GM21529 (cell line): Measurements from ENCODE around the gene ZNF217.
"Not testable (repeated sequence)": the region's sequence is repeated elsewhere in the genome, so short reads cannot be mapped to it uniquely, and the experiment has no call there.

Source experiments
- ATAC-seq: cut with Tn5 transposase; IDR thresholded peaks from one replicate; pipeline ENCODE4 v1.9.1; 2021; ENCODE audit not compliant: unreplicated experiment

ZNF217 gene

GRCh38 chr20:53569606-53570307 lies 23.9 kb downstream of the ZNF217 start:
- no peak for ATAC-seq

- ATAC-seq: no peak
Measured at GRCh38 chr20:53569005-53569404, 24.6 kb downstream of the ZNF217 start.

DNA sequence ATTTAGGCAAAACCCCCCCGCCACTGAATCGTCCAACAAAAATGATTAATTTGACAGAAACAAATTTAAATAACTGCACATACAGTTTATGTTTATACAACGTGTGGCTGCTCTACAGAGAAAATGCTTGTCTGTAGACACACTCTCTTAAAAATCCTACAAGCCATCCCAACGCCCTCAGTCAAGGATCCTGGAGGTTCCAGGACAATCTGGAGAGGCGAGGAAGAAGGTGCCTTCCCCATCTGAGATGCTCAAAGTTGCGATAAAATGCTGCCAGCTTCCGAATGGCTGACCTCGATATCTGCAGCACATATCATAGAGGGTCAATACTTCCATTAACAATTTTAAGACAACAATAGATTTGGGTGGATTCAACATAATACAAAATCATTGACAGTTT lies 25.3 kb downstream of the ZNF217 start:
- no peak for ATAC-seq

DNA sequence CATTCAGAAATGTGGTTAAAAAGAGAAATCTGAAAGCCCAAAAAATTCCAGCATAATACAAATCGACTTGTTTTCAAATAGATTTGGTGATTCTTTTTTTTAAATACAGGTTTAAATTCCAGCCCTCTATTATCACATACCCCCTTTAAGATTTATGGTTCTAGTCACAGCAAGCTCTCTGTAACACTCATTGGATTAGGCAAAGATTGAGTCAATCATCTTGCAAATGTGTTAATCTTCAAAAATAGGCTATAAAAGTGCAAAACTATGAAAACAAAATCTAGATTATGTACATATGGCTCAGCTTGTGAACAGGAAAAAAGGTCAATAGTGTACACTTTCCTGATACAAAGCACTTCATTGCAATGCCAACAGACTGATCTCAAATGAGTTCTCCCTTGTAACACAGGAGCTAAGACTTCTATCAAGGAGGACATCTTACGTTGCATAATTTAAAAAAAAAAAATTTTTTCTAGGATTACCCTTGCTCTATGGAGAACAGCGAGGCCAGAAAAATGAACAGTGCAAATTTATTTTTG lies 26.2 kb downstream of the ZNF217 start:
- ATAC-seq: no peak

GRCh38 chr20:53566623-53567022 lies 27.0 kb downstream of the ZNF217 start:
- not testable (repeated sequence) for ATAC-seq

DNA sequence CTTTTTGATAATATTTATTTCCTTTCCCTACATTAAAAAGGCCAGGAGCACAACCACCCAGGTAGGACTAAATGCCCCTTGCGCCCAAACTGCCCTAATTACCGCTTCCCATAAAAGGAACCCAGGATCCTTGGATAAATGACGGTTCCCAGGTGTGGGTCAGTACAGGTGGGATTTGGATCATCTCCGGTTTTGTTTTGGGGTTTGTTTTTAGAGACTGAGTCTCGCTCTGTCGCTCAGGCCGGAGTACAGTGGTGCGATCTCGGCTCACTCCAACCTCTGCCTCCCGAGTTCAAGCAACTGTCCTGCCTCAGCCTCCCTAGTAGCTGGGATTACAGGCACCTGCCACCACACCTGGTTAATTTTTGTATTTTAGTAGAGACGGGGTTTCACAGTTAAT lies 28.4 kb downstream of the ZNF217 start:
- ATAC-seq: no peak

DNA sequence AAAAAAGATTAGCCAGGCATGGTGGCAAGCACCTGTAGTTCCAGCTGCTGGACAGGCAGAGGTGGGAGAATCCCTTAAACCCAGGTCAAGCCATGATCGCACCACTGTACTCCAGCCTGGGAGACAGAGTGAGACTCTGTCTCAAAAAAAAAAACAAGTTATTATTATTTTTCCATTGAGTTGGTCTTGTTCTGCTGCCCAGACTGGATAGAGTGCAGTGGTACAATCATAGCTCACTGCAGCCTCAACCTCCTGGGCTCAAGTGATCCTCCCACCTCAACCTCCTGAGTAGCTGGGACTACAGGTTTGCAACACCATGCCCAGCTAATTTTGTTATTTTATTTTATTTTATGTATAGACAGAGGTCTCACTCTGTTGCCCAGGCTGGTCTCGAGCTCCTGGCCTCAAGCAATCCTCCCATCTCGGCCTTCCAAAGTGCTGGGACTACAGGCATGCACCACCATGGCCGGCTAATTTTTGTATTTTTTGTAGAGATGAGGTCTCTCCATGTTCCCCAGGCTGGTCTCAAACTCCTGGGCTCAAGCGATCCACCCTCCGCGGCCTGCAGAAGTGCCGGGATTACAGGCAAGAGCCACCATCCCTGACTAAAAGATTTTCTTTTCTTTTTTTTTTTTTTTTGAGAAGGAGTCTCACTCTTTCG lies 31.4 kb downstream of the ZNF217 start:
- ATAC-seq: not testable (repeated sequence)

DNA sequence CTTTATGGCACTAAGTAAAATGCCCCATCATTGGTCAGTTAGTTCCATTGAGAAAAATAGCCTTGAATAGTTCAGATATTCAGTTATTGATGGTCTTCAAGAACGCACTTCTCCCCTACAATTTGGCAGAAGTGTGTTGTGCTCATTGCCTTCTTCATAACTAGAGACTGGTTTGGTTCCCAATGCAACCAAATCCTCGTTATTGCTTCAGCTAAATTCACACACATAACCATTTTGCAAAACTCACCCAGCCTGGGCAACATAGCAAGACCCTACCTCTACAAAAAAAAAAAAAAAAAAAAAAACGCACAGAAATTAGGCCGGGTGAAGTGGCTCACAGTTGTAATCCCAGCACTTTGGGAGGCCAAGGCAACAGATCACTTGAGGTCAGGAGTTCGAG lies 32.1 kb downstream of the ZNF217 start:
- ATAC-seq: no peak

DNA sequence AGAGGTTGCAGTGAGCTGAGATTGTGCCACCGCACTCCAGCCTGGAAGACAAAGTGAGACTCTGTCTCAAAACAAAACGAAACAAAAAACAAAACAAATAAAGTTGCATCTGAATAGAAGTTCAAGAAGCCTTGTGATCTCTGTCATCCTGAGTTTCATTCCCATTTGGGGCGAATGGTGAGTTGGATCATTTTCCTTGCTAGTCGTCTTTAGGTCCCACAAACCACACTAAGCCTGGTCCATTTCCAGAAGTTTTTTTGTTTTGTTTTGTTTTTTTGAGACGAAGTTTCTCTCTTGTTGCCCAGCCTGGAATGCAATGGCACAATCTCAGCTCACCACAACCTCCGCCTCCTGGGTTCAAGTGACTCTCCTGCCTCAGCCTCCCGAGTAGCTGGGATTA lies 33.8 kb downstream of the ZNF217 start:
- no peak for ATAC-seq

DNA sequence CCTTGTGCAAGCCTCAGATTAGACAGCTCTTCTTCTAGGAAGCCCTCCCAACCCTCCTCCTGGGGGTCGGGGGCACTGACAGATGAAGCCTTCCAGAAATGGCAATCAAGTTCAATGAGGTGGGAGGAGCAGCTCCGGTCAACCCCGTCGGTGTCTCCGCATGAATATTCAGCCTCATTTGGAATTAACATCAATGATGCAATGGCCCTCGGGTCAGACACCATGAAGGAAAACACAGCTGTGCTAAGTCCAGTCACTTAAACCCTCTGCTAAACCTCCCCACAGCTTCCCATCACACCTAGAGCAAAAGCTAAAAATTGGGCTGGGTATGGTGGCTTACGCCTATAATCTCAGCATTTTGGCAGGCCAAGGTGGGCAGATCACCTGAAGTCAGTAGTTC lies 36.5 kb downstream of the ZNF217 start:
- no peak for ATAC-seq

GRCh38 chr20:53556267-53556897 lies 37.3 kb downstream of the ZNF217 start:
- no peak for ATAC-seq

DNA sequence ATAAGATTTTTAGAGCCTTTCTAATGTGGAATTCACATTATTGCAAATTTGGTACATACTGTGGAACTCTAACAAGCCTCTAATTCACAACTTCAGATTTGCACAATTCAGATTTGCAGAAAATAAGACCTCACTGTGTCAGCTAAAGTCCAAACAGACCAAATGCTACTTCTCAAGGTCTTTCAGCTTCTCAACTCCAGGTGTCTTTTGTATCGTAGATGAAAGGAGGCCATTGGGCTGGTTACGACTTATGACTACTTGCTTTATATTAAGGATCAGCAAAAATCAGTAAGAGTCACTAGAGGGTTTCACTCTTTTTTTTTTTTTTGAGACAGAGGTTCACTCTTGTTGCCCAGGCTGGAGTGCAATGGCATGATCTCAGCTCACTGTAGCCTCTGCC lies 37.8 kb downstream of the ZNF217 start:
- ATAC-seq: no peak

- ATAC-seq: no peak
Measured at GRCh38 chr20:53555081-53555480, 38.6 kb downstream of the ZNF217 start.

DNA sequence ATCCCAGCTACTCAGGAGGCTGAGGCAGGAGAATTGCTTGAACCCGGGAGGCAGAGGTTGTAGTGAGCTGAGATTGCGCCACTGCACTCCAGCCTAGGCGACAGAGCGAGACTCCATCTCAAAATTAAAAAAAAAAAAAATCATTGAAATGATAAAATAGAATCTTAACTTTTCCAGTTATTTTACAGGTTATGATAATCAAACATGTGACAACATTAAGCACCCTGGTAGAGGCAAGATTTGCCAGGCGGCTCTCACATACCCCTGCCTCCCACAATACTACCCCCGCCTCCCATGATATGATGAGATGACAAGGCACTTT lies 41.1 kb downstream of the ZNF217 start:
- ATAC-seq: not testable (repeated sequence)

GRCh38 chr20:53551719-53552571 lies 41.7 kb downstream of the ZNF217 start:
- ATAC-seq: not testable (repeated sequence)

DNA sequence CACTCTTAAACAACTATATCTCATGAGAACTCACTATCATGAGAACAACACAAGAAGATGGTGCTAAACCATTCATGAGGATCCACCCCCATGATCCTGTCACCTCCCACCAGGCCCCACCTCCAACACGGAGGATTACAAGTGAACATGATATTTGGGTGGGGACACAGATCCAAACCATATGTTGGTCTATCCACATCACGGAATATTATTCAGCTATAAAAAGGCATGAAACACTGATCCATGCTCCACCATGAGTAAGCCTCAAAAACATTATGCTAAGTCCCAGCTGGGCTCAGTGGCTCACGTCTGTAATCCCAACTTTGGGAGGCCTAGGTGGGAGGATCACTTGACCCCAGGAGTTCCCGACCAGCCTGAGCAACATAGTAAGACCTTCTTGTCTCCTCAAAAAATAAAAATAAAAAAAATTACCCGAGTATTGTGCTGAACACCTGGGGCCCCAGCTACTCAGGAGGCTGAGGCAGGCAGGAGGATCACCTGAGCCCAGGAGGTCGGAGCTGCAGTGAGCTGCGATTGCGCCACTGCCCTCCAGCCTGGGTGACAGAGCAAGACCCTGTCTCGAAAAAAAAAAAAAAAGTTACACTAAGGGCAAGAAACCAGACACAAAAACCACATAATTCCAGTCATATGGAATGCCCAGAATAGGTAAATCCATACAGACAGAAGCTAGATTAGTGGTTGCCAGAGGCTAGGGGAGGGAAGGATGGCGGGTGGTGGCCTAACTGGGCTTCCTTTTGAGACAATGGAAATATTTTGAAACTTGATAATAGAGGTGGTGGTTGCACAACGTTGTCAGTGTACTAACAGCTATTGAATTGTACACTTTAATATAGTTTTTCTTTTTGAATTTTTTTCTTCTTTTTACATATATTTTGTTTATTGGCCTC lies 43.1 kb downstream of the ZNF217 start:
- ATAC-seq: no peak

GRCh38 chr20:53547664-53548239 lies 45.9 kb downstream of the ZNF217 start:
- ATAC-seq: no peak

- no peak for ATAC-seq
Measured at GRCh38 chr20:53539516-53539915, 54.1 kb downstream of the ZNF217 start.

DNA sequence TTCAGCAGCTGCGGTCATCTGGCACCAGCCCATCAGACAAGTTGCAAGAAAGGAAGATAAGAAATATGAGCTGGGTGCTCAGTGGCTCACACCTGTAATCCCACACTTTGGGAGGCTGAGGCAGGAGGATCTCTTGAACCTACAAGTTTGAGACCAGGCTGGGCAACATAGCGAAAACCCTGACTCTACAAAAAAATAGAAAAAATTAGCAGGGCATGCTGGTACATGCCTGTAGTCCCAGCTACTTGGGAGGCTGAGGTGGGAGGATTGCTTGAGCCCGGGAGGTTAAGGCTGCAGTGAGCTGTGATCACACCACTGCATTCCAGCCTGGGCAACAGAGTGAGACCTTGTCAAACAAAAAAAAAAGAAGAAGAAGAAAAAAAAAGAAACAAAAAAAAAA lies 57.3 kb downstream of the ZNF217 start:
- ATAC-seq: not testable (repeated sequence)

GRCh38 chr20:53535878-53536277 lies 57.8 kb downstream of the ZNF217 start:
- no peak for ATAC-seq
